Lower lobe of right lung (tissue), 2 donors: Measurements from ENCODE around the gene SGSM1. TPM values are rescaled to one million over a fixed set of nuclear protein-coding genes. Genes with fewer than 3 reads are reported as not detected.

ENCODE experiments used
- ATAC-seq, 2 donors: fragments of 200-7000 bp; cut with Tn5 transposase; one replicate each; pipeline ENCODE4 v1.9.1; 2020 to 2022; ENCODE audit warnings: mild to moderate bottlenecking in 2 of 2, moderate library complexity in 2 of 2
- DNase-seq: peaks from one replicate; pipeline ENCODE4 v3.0.0-alpha.2; 2020
- H3K27ac ChIP-seq: fragments of 200-600 bp; one replicate; pipeline ENCODE4 v1.8.0; 2022
- H3K27me3 ChIP-seq: fragments of 200-600 bp; one replicate; pipeline ENCODE4 v1.8.0; 2022; ENCODE audit warnings: low read depth
- H3K36me3 ChIP-seq: fragments of 200-600 bp; one replicate; pipeline ENCODE4 v1.8.0; 2022; ENCODE audit warnings: mild to moderate bottlenecking
- H3K4me1 ChIP-seq: fragments of 200-600 bp; one replicate; pipeline ENCODE4 v1.8.0; 2022
- H3K4me3 ChIP-seq: fragments of 200-600 bp; one replicate; pipeline ENCODE4 v1.8.0; 2022; ENCODE audit warnings: mild to moderate bottlenecking
- H3K9me3 ChIP-seq: fragments of 200-600 bp; one replicate; pipeline ENCODE4 v1.8.0; 2022
- CTCF ChIP-seq: fragments of 200-600 bp; IDR thresholded peaks from one replicate; pipeline ENCODE4 v1.8.0; 2022; ENCODE audit warnings: antibody characterized with exemption, mild to moderate bottlenecking
- intact Hi-C: fragments of 100-400 bp; cut with DNase I; formaldehyde crosslinking; loops from one replicate; pipeline ENCODE4 v1.11.0; 2022
- total RNA-seq: library from RNA; stranded (reverse); fragmentation: NEBNext Ultra II Directional; extraction: Animal tissue kit (Norgen Biotek cat#: 25700); gene quantifications from one replicate; pipeline ENCODE4 v1.2.1, GENCODE V29; 2021
- donor health status: DM: no; HTN: yes; CAD: no; lungs with severe emphysema.

The SGSM1 gene
- total RNA-seq, 1 donor from 2014 or later: 2.9 TPM

GRCh38 chr22:24945430-24945829 is 139.4 kb downstream of the SGSM1 start:
- H3K9me3 ChIP-seq: no peaks in the 10 kb centered on the region
- no peaks in the 10 kb centered on the region for H3K27me3 ChIP-seq
- ATAC-seq (peak in 1 of 2 donors; percentile 9), DNase-seq (no peak)
- no peaks in the 10 kb centered on the region for H3K36me3 ChIP-seq
- no peak overlapping the region for H3K27ac ChIP-seq
- no peaks in the 10 kb centered on the region for H3K4me1 ChIP-seq
- intact Hi-C loops: no loop called here
- no peak for TF ChIP-seq CTCF
- H3K4me3 ChIP-seq: no peak overlapping the region

- no peaks in the 10 kb centered on the region for H3K27me3 ChIP-seq
- H3K27ac ChIP-seq: no peak overlapping the region
- peaks cover 4% of the 10 kb centered on the region for H3K4me1 ChIP-seq
- intact Hi-C loops: no loop called here
- H3K4me3 ChIP-seq: no peak overlapping the region
- H3K36me3 ChIP-seq: no peaks in the 10 kb centered on the region
- no peak for TF ChIP-seq CTCF
- ATAC-seq (no peak), DNase-seq (no peak)
- H3K9me3 ChIP-seq: no peaks in the 10 kb centered on the region
These were observed 141.4 kb downstream of the SGSM1 start for GRCh38 chr22:24947383-24947782.

GRCh38 chr22:24947881-24948280 is 141.9 kb downstream of the SGSM1 start:
- intact Hi-C loops: no loop called here
- DNase-seq (no peak), ATAC-seq (no peak)
- H3K36me3 ChIP-seq: no peaks in the 10 kb centered on the region
- TF ChIP-seq CTCF: no peak
- H3K4me3 ChIP-seq: no peak overlapping the region
- peaks cover 3% of the 10 kb centered on the region for H3K27me3 ChIP-seq
- no peak overlapping the region for H3K27ac ChIP-seq
- peaks cover 4% of the 10 kb centered on the region for H3K4me1 ChIP-seq
- no peaks in the 10 kb centered on the region for H3K9me3 ChIP-seq

GRCh38 chr22:24948356-24949202 is 142.6 kb downstream of the SGSM1 start:
- Histone ChIP-seq H3K36me3 (no peaks in the 10 kb centered on the region), H3K27ac (no peak overlapping the region), H3K4me1 (peaks cover 9% of the 10 kb centered on the region), H3K9me3 (no peaks in the 10 kb centered on the region), H3K27me3 (peaks cover 10% of the 10 kb centered on the region), H3K4me3 (no peak overlapping the region)
- no peak for ATAC-seq
- intact Hi-C loops: no loop called here
- no peak for TF ChIP-seq CTCF
- DNase-seq: no peak

GRCh38 chr22:24950272-24950902 is 144.4 kb downstream of the SGSM1 start:
- Histone ChIP-seq H3K4me1 (peaks cover 24% of the 10 kb centered on the region), H3K9me3 (no peaks in the 10 kb centered on the region), H3K4me3 (no peak overlapping the region), H3K27ac (no peak overlapping the region), H3K36me3 (no peaks in the 10 kb centered on the region), H3K27me3 (peaks cover 13% of the 10 kb centered on the region)
- ATAC-seq (no peak), DNase-seq (no peak)
- intact Hi-C loops: loop anchor here (5.0 kb wide), 1 partner anchor 97 kb away; no protein-coding TSS in a partner anchor
- TF ChIP-seq CTCF: no peak
